Upper lobe of left lung (tissue), 4 donors: Measurements from ENCODE around the gene CIITA.

Source experiments
- CTCF ChIP-seq, 6 experiments: fragments of 450-650 bp in 4 of 6; fragments of 200-600 bp in 2 of 6; sonication (generic) in 2 of 6; IDR thresholded peaks; one replicate each; pipeline ENCODE4 v1.5.1; 2016 to 2019; ENCODE audit warnings: antibody characterized with exemption in 6 of 6
- POLR2A ChIP-seq, 4 donors: fragments of 450-650 bp; IDR thresholded peaks; one replicate each; pipeline ENCODE4 v1.5.1; 2016 to 2017; ENCODE audit warnings: antibody characterized with exemption in 4 of 4, mild to moderate bottlenecking in 2 of 4
- POLR2AphosphoS5 ChIP-seq, 2 donors: sonication (generic); formaldehyde crosslinking; IDR thresholded peaks; one replicate each; pipeline ENCODE4 v1.5.1; 2017; ENCODE audit warnings: antibody characterized with exemption in 2 of 2

DNA sequence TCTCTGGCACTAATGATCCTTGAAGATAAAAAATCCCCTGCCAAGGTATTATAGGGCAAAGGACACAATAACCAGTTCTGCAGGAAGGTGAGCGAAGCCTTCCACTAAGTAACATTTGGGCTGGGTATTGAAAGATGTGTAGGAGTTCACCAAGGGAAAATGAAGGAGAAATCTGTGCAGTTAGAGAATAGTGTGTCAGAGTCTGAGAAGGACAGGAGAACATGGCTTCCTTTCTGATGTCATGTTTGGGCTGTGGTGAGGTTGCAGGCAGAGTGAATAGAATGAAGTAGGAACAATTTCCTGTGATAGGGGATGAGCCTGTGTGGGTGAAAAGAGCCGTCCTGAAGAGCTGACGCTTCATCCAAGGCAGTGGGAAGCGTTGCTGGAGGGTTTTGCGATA, 24.1 kb upstream of the CIITA start:
- no peak for TF ChIP-seq POLR2A (IDR thresholded peaks at IDR 0.05)
- no peak for TF ChIP-seq CTCF (IDR thresholded peaks at IDR 0.05)
- no peak for TF ChIP-seq POLR2AphosphoS5 (IDR thresholded peaks at IDR 0.05)
